ENCODE data around the gene DDX10.

Gene DDX10

DNA sequence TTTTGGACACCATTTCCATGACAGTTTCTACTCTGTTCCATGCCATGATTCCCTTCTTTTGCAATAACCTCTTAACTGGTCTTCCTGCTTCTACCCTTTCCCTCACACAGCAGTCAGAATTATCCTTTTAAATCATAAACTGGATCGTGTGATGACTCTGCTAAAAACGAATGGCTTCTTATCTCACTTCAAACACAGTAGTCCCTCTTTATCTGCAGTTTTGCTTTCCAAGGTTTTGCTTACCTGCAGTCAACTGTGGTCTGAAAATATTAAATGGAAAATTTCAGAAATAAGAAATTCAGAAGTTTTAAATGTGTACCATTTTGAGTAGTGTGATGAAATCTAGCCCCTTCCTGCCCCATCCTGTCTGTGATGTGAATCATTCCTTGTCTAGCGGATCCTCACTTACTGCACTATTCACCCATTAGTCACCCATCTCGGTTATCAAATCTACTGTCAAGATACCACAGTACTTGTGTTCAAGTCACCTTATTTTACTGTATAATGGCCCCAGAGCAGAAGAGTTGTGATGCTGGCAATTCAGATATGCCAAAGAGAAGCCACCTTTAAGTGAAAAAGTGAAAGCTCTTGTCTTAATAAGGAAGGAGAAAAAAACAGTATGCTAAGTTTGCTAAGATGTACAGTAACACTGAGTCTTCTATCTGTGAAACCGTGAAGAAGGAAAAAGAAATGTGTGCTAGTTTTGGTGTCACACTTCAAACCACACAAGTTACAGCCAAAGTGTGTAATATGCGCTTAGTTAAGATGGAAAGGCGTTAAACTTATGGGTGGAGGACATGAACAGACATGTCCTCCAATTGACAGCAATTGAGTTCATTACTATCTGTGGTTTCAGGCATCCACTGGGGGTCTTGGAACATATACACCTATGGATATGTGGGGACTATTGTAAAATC is 283.0 kb downstream of the DDX10 start:
- no peak for DNase-seq

DNA sequence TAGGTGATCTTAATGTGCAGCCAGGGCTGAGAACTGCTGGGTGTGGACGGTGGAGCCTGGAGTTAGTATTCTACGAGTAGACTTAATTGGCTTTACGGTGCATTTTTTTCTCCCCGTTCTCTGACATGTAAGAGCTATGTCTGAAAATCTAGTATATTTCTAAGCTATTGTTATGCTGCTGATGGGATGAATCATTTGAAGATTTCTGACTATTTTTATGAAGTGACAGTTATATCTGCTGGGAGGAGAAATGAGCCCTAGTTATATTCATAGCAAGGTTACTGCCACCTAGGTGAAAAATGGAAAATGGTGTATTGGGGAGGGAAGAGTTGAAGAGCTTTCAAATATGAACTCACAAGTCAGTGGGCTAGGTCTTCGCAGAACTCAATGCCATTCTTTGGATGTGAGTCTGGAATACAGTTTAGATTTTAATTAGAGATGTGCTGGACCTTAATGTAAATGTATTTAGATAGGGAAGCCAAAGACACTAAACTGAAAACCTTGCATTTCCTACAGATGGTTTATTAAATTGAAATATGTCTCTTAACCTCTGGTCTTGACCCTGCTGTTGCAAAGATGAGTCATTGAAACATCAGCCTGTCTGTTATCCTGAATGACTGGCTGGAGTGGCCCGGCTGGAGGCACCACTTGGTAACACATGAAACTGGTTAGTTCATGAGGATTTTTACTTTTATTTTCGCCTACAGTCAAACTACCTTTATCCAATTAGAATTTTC is 293.7 kb downstream of the DDX10 start:
- DNase-seq: no peak

DNA sequence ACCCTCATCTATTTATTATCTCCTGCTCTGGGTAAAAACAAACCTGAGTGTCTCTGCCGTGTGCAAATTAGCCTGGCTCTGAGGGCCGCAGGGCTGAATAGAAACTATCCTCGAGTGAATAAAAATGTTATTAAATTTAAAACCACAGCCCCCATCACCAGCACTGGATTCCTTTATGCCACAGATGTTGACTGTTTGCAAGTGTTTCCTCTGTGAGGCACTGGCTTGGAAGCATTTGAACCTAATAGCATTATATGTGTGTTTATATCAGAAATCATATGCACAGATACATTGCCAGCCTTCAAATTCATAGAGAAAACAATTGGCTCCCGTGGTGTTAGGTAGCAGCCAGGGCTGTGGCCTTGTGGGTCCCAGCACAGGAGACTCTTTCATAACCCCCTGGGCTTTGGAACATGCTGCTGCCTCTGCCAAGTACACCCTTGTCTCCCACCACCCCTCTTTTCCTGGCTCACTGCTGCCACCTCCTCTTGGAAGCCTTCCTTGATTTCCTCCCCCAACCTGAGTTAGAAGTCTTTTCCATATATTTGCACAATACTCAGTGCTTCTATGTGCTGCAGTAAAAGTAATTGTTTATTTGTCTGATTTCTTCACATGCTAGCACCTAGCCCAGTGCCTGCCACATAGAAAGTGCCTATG is 294.4 kb downstream of the DDX10 start:
- no peak for DNase-seq

DNA sequence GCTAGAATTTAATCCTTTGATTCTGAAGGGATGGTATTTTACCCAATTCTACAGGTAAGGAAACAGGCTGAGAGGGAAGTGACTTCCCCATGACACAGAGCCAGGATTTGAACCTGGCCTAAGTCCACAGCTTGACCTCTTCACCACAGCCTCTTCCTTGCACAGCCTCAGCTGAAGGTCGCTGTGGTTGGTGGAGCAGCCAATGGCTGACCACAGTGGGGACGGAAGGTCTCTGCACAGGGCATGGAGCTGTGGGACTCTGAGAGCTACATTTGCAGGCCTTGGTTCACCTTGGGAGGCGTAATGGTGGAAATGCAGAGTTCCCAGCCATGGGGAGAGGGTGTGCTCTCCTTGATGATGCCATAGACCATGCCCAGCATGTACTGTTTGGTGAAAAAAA is 295.0 kb downstream of the DDX10 start:
- no peak for DNase-seq

DNA sequence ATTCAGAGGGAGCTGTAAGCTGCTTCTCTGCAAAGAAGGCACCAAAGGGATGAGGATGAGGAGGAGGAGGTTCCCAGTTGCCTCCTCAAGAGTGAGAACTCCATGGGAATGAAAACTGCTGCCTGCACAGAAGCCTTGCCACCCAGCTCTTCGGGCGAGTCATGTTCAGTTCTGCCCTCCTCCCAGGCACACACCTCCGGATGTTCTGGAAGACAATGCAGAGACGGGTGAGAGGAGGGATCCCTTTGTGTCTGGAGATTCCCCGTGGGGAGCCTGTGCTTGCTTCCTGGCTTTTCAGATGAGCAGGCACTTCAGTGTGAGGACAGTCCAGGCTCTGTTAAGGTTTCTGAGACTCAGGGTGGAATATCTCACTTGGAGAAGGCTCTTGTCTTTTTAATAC is 295.6 kb downstream of the DDX10 start:
- no peak for DNase-seq

DNA sequence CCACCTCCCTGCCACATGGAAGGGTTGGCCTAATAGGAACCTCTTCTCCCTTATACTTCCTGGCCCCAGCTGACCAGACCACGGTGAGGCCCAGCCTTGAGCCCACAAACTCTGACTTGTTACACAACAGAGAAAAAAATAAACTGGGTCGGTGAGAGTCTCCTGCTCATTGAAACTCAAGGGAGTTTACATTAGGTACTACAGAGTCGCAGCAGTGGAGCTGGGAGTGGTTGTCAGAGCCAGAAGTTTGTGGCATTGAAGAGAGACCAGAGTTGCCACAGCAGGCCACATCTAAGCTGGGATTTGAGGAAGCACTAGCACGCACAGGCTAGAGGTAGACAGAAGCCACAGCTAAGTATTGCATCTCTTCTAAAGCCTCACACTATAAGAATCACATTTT is 296.2 kb downstream of the DDX10 start:
- DNase-seq: no peak

DNA sequence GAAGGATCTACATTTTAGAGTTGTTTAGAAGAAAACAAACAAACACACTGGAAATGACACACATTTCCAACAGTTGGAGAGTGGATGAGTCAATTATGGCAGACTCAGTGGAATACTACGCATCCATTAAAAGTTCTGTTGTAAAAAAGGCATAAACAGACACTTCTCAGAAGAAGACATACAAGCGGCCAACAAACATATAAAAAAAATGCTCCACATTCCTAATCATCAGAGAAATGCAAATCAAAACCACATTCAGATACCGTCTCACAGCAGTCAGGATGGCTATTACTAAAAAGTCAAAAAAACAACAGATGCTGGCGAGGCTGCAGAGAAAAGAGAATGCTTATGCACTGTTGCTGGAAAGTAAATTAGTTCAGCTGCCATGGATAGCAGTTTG is 298.2 kb downstream of the DDX10 start:
- DNase-seq: no peak

DNA sequence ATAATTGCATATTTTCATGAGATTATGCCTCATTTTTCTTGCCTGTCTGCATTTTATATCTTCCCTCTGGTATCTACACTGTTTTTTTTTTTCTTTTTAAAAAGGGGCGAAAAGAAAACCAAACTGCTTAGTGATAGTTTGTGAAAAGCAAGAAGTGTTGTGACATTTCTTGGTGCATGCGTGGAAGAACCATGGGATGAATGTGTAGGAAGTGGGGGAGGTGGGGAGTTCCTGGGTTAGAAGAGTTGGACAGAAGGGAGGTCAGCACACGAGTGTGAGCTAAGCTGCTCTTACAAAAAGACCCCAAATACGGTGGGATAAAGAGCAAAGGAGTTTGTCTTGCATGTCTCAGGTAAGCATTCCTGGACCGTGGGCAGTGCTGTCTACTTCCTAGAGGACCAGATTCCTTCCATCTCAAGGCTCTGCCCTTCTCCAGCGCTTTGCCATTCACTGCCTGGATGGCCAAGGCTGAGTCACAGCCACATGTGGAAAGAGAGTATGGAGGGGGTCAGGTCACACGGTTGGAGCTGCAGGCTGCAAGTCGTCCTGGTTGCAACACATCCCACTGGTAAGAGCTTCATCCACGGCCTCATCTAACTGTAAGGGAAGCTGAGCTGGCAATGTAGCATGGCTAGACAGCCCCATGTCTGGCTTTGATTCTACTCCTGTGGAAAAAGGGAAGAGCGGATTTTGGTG is 300.6 kb downstream of the DDX10 start:
- no peak for DNase-seq

DNA sequence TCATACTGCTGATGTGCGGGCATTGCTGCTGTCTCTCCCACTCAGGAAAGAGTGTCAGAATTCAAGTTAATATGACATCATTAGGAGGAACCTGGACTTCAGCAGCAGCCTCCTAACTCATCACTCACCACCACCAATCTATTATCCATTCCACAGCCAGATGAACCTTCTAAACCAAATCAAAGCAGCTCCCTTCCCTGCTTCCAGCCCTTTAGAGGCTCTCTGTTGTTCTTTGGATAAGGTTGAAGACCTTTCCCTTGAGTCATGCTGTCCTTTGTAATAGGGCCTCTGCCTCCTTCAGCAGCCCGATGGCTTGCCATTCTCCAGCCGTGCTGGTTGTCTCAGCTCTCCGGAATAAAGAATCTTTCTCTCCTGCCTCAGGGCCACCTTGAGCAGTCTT is 301.3 kb downstream of the DDX10 start:
- no peak for DNase-seq

DNA sequence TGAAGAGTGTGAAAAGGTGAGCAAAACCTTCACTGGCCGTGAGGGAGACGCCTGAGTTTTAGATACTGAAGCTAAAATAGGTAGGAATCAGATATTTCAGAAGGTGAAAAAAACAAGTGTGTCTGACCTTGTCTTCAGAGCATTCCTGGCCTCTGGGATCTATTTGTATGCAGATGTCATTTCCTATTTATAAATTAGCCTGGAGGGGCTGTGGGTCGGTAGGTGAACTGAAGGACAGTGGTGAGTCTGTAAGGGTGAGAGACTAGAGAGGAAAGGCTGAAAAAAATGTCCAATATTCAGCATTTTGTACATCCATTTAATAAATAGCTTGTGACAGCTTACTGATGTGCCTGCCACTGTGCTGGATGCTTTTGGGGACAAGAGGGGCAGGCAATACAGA is 302.1 kb downstream of the DDX10 start:
- no peak for DNase-seq

DNA sequence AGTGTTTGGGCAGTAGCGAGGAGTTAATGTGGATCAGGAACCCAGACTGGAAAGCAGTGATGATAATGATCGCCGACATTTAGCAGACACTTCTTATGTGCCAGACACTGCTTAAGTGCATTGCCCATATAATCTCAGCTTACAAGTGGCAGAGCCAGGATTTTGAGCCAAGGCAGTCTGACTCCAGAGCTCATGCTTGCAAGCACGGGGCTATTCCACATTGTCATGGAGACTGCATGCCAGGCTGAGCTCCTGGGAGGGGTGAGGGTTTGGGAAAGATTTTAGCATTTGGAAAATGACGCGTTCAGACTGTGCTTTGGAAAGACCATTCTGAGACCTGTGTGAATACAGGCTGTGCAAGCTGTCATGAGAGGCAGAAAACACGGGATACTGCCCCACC is 302.7 kb downstream of the DDX10 start:
- no peak for DNase-seq

DNA sequence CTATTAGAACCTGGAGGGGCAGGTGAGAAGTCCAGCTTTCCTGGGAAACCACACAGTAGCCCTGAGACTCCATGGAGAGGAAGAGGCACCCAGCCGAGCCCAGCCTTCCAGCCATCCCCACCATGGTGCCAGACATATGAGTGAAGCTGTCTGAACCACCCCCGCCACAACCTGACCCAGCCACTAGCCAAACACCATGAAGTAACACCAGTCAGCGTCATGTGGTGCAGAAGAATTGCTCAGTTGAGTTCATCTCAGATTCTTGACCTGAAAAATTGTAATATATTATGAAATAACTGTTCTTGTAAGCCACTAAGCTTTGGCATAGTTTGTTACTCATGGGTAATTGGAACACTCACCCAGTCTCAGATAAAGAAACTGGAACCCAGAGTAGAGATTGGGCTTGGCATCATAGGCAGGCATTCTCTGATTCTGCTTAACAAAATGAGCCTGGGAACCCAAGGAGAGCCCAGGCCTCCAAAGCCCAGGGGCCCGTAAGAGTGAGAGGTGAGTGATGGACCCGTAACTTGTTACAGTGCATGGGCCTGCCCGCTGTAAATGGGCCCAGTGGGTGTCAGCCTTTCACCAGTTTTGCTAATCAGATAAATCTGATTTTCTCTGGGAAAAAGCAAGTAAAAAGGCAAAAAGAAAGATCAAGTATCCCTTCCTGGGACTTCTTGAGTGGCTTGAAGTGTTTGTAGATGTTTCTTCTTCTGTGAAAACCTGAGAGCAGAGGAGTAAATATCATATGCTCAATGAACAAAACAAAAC is 305.5 kb downstream of the DDX10 start:
- no peak for DNase-seq

DNA sequence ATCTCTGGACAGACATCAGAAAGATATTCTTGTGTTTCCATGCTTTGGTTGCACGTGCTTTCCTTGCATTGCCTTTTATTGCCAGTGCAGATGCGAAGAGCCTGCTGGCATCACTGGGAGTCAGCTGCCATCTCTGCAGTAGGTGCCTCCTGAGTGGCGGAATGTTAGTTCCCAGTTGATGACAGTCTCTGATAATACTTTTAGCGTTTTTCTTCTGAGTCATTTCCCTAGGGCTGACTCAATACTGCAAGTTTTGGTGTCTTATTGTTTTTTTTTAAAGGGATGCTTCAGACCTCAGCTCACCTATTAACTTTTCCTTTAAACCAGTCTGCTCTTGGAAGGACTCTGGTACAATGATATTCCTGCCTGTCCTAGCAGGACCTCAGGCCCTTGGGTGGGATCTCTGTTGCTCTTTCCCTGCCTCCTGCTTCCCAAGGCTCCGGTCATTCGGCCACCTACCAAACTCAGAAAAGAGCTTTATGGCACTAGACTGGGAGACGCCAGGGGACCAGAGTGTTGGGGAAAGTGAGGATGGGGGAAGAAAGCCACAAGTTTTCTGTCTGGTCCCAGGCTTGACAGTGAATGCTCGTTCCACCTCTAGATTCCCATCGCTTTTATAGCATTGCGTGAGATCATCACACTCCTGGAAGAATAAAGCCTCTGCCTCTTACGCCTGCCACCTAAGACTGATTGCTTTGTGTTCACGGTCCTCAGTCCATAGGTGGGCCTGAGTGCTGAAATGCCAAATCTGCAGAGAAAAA is 308.7 kb downstream of the DDX10 start:
- DNase-seq: no peak

DNA sequence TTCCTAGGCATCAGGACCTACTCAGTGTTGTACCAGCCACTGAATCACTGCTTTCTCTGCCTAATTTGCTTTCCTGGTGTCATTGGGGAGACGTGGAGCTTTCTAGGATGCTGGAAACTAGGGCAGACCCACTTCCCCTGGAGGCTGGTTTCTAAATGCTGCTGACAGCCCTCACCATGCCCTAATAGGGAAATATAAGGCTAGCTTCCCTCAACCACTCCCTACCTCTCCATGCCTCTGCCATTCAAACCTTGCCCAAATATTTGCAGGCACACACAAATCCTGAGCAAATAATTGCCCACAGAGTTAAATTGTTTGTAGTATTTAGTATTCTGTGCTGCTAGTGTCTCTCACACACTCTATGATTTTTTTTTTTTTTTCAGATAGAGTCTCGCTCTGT is 310.2 kb downstream of the DDX10 start:
- no peak for DNase-seq

DNA sequence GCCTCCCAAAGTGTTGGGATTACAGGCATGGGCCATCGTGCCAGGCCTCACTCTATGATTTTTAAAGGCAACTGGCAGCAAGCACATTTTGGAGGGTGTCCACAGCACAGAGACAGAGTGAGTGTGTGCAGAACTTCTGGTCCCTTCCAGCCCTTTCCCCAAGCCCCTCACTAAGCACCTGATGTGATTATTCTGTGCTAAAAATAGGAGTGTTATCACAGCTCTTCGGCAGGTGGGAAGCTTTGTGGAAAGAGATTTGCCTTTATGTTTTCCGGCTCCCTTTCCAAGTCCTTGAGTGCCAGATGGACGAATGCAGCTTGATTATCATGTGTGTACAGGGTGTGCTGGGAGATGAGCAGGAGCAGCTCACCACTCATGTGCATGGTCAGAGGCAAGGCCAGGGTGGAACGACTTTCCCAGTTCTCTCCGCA is 310.8 kb downstream of the DDX10 start:
- DNase-seq: no peak

DNA sequence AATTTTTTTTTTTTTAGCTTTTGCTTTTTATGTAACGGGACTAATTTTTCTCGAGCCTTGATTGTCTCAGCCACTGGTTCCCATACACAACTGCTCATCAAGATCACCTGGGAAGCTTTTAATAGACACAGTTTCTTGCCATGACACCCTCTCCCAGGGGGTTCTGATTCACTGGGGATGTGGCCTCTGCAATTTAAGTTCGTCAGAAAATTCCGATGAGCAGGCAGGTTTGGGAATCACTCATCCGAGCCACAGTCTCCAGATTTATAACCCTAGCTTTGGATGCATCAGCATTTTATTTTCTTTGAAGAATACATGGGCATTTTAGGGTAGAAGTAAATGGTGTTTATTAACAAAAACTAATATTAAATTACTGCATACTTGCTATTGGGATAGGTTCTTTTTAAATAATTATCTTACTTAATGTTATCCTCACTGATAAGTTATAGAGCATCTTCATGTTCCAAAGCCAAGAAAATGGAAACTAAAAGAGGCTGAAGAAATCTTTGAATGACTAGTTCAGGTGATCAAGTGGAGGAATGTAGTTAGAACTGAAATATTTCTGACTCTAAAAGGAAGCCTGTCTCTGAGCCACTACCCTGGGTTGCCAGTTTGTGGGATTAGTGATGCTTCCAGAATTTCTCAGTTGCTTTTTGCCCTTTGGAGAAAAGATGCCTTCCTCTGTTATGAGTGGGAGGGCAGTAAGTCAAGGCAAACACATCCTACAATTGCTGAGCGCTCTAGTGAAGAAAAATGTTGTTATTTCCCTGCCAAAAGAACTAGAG is 319.0 kb downstream of the DDX10 start:
- no peak for DNase-seq

DNA sequence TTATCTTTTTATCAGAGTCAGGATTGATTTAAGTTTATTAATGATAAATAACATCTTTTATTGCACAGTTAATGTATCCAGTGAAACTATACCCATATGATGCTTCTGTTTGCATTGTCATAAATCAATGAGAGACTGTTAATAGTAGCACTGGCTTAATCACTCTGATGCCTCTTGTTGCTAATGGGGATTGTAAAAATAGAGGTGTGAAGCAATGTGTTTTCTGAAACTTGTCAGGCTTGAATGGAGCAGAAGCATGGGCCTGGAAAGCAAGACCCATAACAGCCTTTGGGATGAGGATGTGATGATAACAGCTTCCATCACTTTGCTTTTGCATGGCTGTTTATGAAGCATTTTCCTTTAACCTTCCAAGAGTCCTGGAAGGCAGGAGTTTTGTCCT is 319.7 kb downstream of the DDX10 start:
- DNase-seq: no peak

DNA sequence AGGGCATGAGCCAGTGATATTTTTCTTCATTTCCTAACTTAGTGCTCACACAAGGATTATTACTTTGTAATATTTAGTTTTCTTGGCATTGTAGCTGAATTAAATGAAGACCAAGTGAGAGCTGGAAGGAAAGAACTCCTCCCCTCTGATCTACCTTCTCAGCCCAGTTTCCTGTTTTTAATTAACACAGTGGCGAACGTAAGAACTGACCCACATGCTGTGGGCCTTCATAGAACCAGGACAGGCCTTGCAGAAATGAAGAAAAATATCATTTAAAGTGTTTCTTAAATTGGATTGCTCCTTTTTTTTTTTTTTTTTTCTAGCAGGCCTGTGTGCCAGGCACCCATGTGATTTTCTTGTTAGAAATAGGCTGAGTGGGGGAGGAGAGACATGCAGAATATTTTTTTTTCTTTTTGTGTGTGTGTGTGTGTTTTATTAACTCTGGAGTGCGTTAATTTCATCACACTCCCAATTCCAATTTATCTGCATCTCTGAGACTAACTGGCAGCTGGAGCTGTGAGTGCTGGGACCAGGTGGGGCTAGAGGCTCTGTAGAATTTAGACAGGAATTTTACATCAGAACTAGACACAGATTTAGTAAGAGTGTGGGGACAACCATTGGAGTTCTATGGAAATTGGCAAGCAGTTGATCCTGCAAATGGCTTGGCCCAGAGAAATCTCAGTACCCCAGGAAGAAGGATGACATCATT is 320.5 kb downstream of the DDX10 start:
- DNase-seq: no peak

DNA sequence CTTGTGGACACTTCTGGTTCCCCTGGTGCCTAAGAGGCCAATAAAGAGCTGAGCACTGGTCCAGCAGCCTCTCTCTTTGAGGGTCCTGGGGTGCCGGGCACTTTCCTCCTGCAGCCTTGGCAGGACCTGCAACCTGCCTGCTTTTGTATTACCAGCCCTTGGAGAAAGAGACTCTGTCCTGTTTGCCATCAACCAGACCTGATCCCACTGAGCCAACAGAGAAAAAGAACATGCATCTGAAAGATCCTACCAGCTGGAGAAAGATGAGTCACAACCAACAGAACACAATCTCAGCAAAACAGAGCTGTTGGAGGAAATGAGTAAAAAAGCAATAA is 321.0 kb downstream of the DDX10 start:
- DNase-seq: no peak

Measured in activated naive CD4-positive, alpha-beta T cell (primary cell).